Mesothelial cell of epicardium (in vitro differentiated cells): ENCODE results near the gene MCU. TPM values are rescaled to one million over a fixed set of nuclear protein-coding genes. Genes with fewer than 3 reads are reported as not detected.

Experiments used
- DNase-seq, 2 experiments: peaks; one replicate each; pipeline ENCODE4 v3.0.0; 2021; ENCODE audit warnings: low spot score in 2 of 2; ENCODE audit not compliant: unreplicated experiment in 2 of 2
- H3K27ac Mint-ChIP-seq: 2 replicates; pipeline ENCODE4 v1.8.0; 2021; ENCODE audit warnings: mixed read lengths
- H3K27me3 Mint-ChIP-seq: 2 replicates; pipeline ENCODE4 v1.8.0; 2021; ENCODE audit warnings: low read depth, mixed read lengths
- H3K36me3 Mint-ChIP-seq: 2 replicates; pipeline ENCODE4 v1.8.0; 2021; ENCODE audit warnings: mixed read lengths
- H3K4me1 Mint-ChIP-seq: 2 replicates; pipeline ENCODE4 v1.8.0; 2021; ENCODE audit warnings: mixed read lengths
- H3K4me3 Mint-ChIP-seq: 2 replicates; pipeline ENCODE4 v1.8.0; 2021; ENCODE audit warnings: mild to moderate bottlenecking, moderate library complexity, mixed read lengths
- H3K9me3 Mint-ChIP-seq: 2 replicates; pipeline ENCODE4 v1.8.0; 2021; ENCODE audit warnings: mixed read lengths
- total RNA-seq: library from RNA; stranded (reverse); gene quantifications from 3 replicates; pipeline ENCODE4 v1.2.1, GENCODE V29; 2021
- TF ChIP-seq, protein P1 (sequence below): fragments of 200-600 bp; sonication (generic); IDR thresholded peaks from one replicate; pipeline ENCODE4 v1.5.0; 2021; ENCODE audit warnings: antibody characterized with exemption; ENCODE audit not compliant: unreplicated experiment

The MCU gene
- total RNA-seq, 1 donor from 2014 or later = 44.6 TPM

DNA sequence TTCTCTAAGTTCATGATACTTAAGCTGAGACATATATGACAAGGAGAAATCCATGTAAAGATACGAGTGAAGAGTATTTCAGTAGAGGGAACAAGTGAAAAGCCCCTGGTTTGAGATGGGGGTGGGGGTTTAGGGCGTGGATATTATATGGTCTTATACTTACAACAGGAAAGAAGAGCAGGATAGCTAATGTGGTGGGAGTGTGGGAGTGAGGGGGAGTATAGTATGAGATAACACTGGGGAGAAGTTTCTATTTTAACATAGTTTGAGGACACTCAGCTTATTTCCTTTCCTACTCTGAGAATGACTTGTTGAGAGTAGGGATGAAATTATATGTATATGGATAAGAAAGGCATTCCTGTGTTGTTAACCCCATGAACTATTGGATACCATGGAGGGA, 36.5 kb downstream of the MCU start:
- H3K27ac Mint-ChIP-seq = peak overlapping the region; percentile 28
- TF ChIP-seq, protein P1, sequence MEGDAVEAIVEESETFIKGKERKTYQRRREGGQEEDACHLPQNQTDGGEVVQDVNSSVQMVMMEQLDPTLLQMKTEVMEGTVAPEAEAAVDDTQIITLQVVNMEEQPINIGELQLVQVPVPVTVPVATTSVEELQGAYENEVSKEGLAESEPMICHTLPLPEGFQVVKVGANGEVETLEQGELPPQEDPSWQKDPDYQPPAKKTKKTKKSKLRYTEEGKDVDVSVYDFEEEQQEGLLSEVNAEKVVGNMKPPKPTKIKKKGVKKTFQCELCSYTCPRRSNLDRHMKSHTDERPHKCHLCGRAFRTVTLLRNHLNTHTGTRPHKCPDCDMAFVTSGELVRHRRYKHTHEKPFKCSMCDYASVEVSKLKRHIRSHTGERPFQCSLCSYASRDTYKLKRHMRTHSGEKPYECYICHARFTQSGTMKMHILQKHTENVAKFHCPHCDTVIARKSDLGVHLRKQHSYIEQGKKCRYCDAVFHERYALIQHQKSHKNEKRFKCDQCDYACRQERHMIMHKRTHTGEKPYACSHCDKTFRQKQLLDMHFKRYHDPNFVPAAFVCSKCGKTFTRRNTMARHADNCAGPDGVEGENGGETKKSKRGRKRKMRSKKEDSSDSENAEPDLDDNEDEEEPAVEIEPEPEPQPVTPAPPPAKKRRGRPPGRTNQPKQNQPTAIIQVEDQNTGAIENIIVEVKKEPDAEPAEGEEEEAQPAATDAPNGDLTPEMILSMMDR = no peak
- H3K4me3 Mint-ChIP-seq = no peak overlapping the region
- peaks cover 13% of the 10 kb centered on the region for H3K36me3 Mint-ChIP-seq
- H3K27me3 Mint-ChIP-seq = no peaks in the 10 kb centered on the region
- DNase-seq = no peak
- peaks cover 22% of the 10 kb centered on the region for H3K4me1 Mint-ChIP-seq
- H3K9me3 Mint-ChIP-seq = no peaks in the 10 kb centered on the region

DNA sequence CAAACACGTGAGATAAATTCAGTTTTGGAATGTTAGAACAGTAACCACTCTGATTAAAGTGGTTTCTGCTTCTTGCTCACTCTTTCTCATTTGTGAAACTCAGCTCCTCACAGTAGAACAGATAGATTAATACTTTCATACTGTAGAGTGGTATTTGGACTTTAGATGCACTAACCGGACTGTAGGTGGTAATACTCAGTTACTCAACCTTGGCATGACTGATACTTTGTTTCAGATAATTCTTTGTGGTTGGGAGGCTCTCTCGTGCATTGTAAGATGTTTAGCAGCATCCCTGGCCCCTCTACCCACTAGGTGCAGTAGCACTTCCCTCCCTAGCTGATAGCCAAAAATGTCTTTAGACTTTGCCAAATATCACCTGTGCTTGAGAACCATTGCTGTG, 37.6 kb downstream of the MCU start:
- TF ChIP-seq, protein P1 = no peak
- H3K27ac Mint-ChIP-seq = no peak overlapping the region
- peaks cover 7% of the 10 kb centered on the region for H3K36me3 Mint-ChIP-seq
- no peak overlapping the region for H3K4me3 Mint-ChIP-seq
- no peaks in the 10 kb centered on the region for H3K27me3 Mint-ChIP-seq
- no peak for DNase-seq
- H3K4me1 Mint-ChIP-seq = peaks cover 22% of the 10 kb centered on the region
- H3K9me3 Mint-ChIP-seq = no peaks in the 10 kb centered on the region

DNA sequence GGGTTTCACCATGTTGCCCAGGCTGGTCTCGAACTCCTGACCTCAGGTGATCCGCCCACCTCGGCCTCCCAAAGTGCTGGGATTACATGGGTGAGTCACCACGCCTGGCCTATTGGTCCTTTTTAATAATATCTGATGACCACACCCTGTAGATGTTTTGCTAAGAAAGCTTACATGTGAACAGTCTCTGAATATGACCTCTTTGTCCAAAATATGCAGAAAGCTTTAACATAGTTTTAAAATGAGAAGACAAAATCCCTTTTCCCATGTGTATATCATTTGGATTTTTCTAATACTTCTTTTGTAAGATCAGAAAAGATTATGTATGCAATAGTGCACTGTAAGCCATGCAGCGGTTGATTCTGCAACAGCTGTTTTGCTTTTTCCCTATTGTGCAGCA, 38.5 kb downstream of the MCU start:
- Mint-ChIP-seq H3K36me3 (peaks cover 5% of the 10 kb centered on the region), H3K4me1 (peaks cover 22% of the 10 kb centered on the region), H3K27ac (no peak overlapping the region), H3K4me3 (no peak overlapping the region), H3K9me3 (no peaks in the 10 kb centered on the region), H3K27me3 (no peaks in the 10 kb centered on the region)
- TF ChIP-seq, protein P1 = no peak
- no peak for DNase-seq

DNA sequence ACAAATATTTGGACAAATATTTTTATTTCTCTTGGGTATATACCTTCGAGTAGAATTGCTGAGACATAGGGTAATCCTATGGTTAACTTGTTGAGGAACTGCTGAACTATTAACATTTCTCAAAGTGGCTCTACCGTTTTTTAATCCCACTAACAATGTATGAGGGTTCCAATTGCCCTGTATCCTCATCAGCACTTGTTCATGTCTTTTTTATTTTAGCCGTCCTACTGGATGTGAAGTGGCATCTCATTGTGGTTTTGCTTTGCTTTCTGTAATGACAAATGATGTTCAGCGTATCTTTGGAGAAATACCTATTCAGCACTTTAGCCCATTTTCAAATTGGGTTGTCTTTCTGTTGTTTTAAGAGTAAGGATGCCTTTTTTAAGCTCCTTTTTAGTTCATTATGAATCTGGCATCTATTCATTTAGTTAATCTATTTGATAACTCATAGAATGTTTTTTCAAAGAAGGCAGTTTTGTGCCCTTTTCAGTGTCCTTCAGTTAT, 40.0 kb downstream of the MCU start:
- peaks cover 32% of the 10 kb centered on the region for H3K4me1 Mint-ChIP-seq
- no peaks in the 10 kb centered on the region for H3K9me3 Mint-ChIP-seq
- no peak overlapping the region for H3K4me3 Mint-ChIP-seq
- no peak for DNase-seq
- no peaks in the 10 kb centered on the region for H3K27me3 Mint-ChIP-seq
- no peak overlapping the region for H3K27ac Mint-ChIP-seq
- TF ChIP-seq, protein P1 = no peak
- H3K36me3 Mint-ChIP-seq = peaks cover 4% of the 10 kb centered on the region

DNA sequence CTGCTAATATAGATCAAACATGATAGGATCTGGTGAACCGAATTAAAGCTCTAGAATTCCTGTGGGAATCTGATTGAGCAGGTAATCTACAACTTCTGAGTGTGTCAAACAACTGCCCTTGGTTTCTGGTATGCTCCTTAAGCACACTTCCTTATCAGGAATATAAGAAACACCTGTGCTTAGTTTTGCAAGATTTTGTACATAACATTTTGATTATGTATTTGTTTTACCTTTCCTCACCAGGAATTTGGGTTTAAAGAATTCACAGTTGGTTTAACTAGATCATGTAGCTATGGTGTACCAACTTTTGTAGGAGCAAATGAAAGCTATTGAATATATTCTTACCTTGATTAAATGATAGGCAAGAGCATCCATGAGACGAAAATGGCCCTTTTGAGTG, 40.6 kb downstream of the MCU start:
- H3K27ac Mint-ChIP-seq = no peak overlapping the region
- peaks cover 27% of the 10 kb centered on the region for H3K4me1 Mint-ChIP-seq
- H3K4me3 Mint-ChIP-seq = no peak overlapping the region
- no peaks in the 10 kb centered on the region for H3K27me3 Mint-ChIP-seq
- TF ChIP-seq, protein P1 = no peak
- peaks cover 4% of the 10 kb centered on the region for H3K36me3 Mint-ChIP-seq
- no peak for DNase-seq
- no peaks in the 10 kb centered on the region for H3K9me3 Mint-ChIP-seq

DNA sequence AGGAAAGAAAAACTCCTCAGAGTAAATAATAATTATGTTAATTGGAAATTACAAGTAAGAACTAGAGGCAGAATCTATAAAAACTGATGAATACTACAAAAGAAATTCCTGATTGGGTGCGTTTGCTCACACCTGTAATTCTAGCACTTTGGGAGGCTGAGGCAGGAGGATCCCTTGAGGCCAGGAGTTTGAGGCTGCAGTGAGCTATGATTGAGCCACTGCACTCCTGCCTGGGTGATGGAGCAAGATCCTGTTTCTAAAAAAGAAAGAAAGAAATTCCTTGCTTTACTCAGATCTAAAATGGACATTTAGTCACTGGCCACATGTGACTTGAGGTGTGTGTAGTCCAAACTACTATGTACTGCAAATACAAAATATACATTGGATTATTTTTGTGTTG, 42.0 kb downstream of the MCU start:
- peaks cover 23% of the 10 kb centered on the region for H3K4me1 Mint-ChIP-seq
- no peak overlapping the region for H3K4me3 Mint-ChIP-seq
- H3K27ac Mint-ChIP-seq = no peak overlapping the region

More for the DNA sequence above, 42.0 kb downstream of the MCU start:
- Mint-ChIP-seq H3K9me3 (no peaks in the 10 kb centered on the region), H3K36me3 (peaks cover 4% of the 10 kb centered on the region), H3K27me3 (no peaks in the 10 kb centered on the region)
- DNase-seq = no peak
- TF ChIP-seq, protein P1 = no peak
